ENCODE measurements around the gene KCNT1.

- TF ChIP-seq CTCF (IDR thresholded peaks at IDR 0.05; ENCODE audit: insufficient read depth, low read depth, low read length) (peak; percentile 56), EZH2 (IDR thresholded peaks at IDR 0.05; ENCODE audit: insufficient read depth, low read length) (no peak)
Observed at GRCh38 chr9:135797507-135798262, 95.7 kb downstream of the KCNT1 start.
